ENCODE measurements around the gene CHD5.

The CHD5 gene

GRCh38 chr1:6113116-6113515, 67.0 kb downstream of the CHD5 start:
- no peaks in the 10 kb centered on the region for H3K9me3 ChIP-seq (ENCODE audit: insufficient read depth, low read depth, low read length)
- H3K9ac ChIP-seq (ENCODE audit: low read depth, low read length, poor library complexity, severe bottlenecking), result no peak overlapping the region
- no peaks in the 10 kb centered on the region for H3F3A ChIP-seq (ENCODE audit: low read depth)
- H3K9me2 ChIP-seq (replicated peaks; ENCODE audit: low read depth, low read length), result no peaks in the 10 kb centered on the region
- TF ChIP-seq EZH2phosphoT487 (IDR thresholded peaks at IDR 0.05; ENCODE audit: borderline replicate concordance) (no peak), CTCF (conservative IDR thresholded peaks at IDR 0.05; ENCODE audit: low read length) (no peak)
- H3K4me3 ChIP-seq (ENCODE audit: low read length, poor library complexity, severe bottlenecking), result no peak overlapping the region
- H3K27me3 ChIP-seq (ENCODE audit: insufficient read depth, low read length, poor library complexity, severe bottlenecking), result no peaks in the 10 kb centered on the region
- H4K20me1 ChIP-seq (ENCODE audit: insufficient read depth, low read length, poor library complexity, severe bottlenecking), result no peaks in the 10 kb centered on the region
- no peak overlapping the region for H3K4me2 ChIP-seq (ENCODE audit: low read depth, low read length, poor library complexity, severe bottlenecking)
- no peaks in the 10 kb centered on the region for H3K79me2 ChIP-seq (ENCODE audit: insufficient read depth, low read length)
- no peak overlapping the region for H2AFZ ChIP-seq (ENCODE audit: low read length)
- no peaks in the 10 kb centered on the region for H3K36me3 ChIP-seq (ENCODE audit: insufficient read depth, low read length)
- no peaks in the 10 kb centered on the region for H3K4me1 ChIP-seq (ENCODE audit: insufficient read depth, low read length, poor library complexity, severe bottlenecking)

GRCh38 chr1:6112690-6113005, 67.5 kb downstream of the CHD5 start:
- no peaks in the 10 kb centered on the region for H3K9me2 ChIP-seq (replicated peaks; ENCODE audit: low read depth, low read length)
- H3F3A ChIP-seq (ENCODE audit: low read depth), result no peaks in the 10 kb centered on the region
- no peak overlapping the region for H3K4me3 ChIP-seq (ENCODE audit: low read length, poor library complexity, severe bottlenecking)
- H3K27me3 ChIP-seq (ENCODE audit: insufficient read depth, low read length, poor library complexity, severe bottlenecking), result no peaks in the 10 kb centered on the region
- H3K4me2 ChIP-seq (ENCODE audit: low read depth, low read length, poor library complexity, severe bottlenecking), result no peak overlapping the region
- TF ChIP-seq CTCF (conservative IDR thresholded peaks at IDR 0.05; ENCODE audit: low read length) (no peak), EZH2phosphoT487 (IDR thresholded peaks at IDR 0.05; ENCODE audit: borderline replicate concordance) (no peak)
- no peaks in the 10 kb centered on the region for H4K20me1 ChIP-seq (ENCODE audit: insufficient read depth, low read length, poor library complexity, severe bottlenecking)
- no peaks in the 10 kb centered on the region for H3K36me3 ChIP-seq (ENCODE audit: insufficient read depth, low read length)
- H2AFZ ChIP-seq (ENCODE audit: low read length), result no peak overlapping the region
- H3K9ac ChIP-seq (ENCODE audit: low read depth, low read length, poor library complexity, severe bottlenecking), result no peak overlapping the region
- H3K9me3 ChIP-seq (ENCODE audit: insufficient read depth, low read depth, low read length), result no peaks in the 10 kb centered on the region
- H3K79me2 ChIP-seq (ENCODE audit: insufficient read depth, low read length), result no peaks in the 10 kb centered on the region
- H3K4me1 ChIP-seq (ENCODE audit: insufficient read depth, low read length, poor library complexity, severe bottlenecking), result no peaks in the 10 kb centered on the region

GRCh38 chr1:6111991-6112689, 68.0 kb downstream of the CHD5 start:
- H3K27me3 ChIP-seq (ENCODE audit: insufficient read depth, low read length, poor library complexity, severe bottlenecking), result no peaks in the 10 kb centered on the region
- H3K36me3 ChIP-seq (ENCODE audit: insufficient read depth, low read length), result no peaks in the 10 kb centered on the region
- H3K4me1 ChIP-seq (ENCODE audit: insufficient read depth, low read length, poor library complexity, severe bottlenecking), result no peaks in the 10 kb centered on the region
- H3F3A ChIP-seq (ENCODE audit: low read depth), result no peaks in the 10 kb centered on the region
- H3K79me2 ChIP-seq (ENCODE audit: insufficient read depth, low read length), result no peaks in the 10 kb centered on the region
- H3K9me3 ChIP-seq (ENCODE audit: insufficient read depth, low read depth, low read length), result no peaks in the 10 kb centered on the region
- no peaks in the 10 kb centered on the region for H4K20me1 ChIP-seq (ENCODE audit: insufficient read depth, low read length, poor library complexity, severe bottlenecking)
- TF ChIP-seq CTCF (conservative IDR thresholded peaks at IDR 0.05; ENCODE audit: low read length) (no peak), EZH2phosphoT487 (IDR thresholded peaks at IDR 0.05; ENCODE audit: borderline replicate concordance) (no peak)
- no peak overlapping the region for H3K4me2 ChIP-seq (ENCODE audit: low read depth, low read length, poor library complexity, severe bottlenecking)
- H3K9me2 ChIP-seq (replicated peaks; ENCODE audit: low read depth, low read length), result no peaks in the 10 kb centered on the region
- no peak overlapping the region for H3K4me3 ChIP-seq (ENCODE audit: low read length, poor library complexity, severe bottlenecking)
- H3K9ac ChIP-seq (ENCODE audit: low read depth, low read length, poor library complexity, severe bottlenecking), result no peak overlapping the region
- no peak overlapping the region for H2AFZ ChIP-seq (ENCODE audit: low read length)

All from Loucy (cell line).